Measurements from ENCODE around the gene FRY. TPM values are rescaled to one million over a fixed set of nuclear protein-coding genes. Genes with fewer than 3 reads are reported as not detected.

Gene FRY
- total and polyA plus RNA-seq, 2 of the 13 experiments (the other 11 are each of a cell fraction or from before 2014, with no cell fraction given) = 8.2 to 13.1 TPM

DNA sequence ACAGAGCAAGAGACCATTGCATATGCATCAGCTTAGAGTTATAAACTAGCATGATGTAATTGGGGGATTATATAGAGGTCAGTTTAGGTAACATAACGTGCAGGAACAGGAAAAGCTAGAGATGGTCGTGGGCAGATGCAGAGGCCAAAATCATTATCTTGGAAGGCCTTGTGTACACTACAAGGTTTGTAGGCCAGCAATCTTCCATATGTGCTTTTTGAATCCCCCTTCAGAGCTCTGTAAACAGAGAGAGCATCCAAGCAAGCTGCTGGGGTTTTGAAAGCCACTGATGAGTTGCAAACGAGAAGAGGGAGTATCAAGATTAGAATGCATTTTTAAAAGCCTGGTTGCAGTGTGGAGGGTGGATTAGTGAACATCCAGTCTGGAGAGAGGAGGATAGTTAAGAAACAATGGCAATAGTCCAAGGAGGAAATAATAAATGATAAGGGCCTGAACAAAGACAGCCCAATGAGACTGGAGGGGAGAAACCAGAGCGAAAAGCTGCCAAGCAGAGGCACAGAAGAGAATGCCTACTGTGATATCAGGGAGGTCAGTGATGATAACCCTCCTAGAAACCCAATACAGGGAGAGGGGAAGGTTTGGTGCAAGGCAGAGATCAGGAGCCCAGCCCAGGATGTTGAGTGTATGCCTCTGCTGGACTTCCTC is 174.0 kb downstream of the FRY start:
- WGBS (ENCODE audit: low lambda C conversion rate) = 85% methylated on average over 4 of the region's 4 CpGs
- BruUV-seq (replicated peaks) = no TSS peak
- CTCF ChIA-PET (ENCODE audit: low intra/inter-chr PET ratio, low total read pairs) = no interaction called here

More for the DNA sequence above, 174.0 kb downstream of the FRY start:
- Histone ChIP-seq H3K9me3 (ENCODE audit: low read length) (no peaks in the 10 kb centered on the region), H3K27me3 (ENCODE audit: control insufficient read depth in 1 of 2, insufficient read depth in 2 of 2, low read length in 2 of 2) (no peaks in the 10 kb centered on the region), H3K4me1 (ENCODE audit: insufficient read depth, low read length) (no peaks in the 10 kb centered on the region), H3K27ac (ENCODE audit: extremely low read length, insufficient read depth, low read length) (no peak overlapping the region), H3K4me3 (replicated peaks in 1 of 3; ENCODE audit: insufficient read depth in 1 of 3, low read depth in 2 of 3, low read length in 3 of 3) (no peak overlapping the region), H3K9ac (ENCODE audit: insufficient read depth, low read depth, low read length) (no peak overlapping the region), H3K4me2 (ENCODE audit: low read depth, low read length) (no peak overlapping the region), H3K36me3 (replicated peaks in 1 of 2; ENCODE audit: control insufficient read depth in 1 of 2, insufficient read depth in 2 of 2, low read length in 2 of 2) (peaks cover 6 to 30% of the 10 kb centered on the region in 2 experiments), H3K79me2 (ENCODE audit: insufficient read depth, low read length) (no peaks in the 10 kb centered on the region), H4K20me1 (ENCODE audit: insufficient read depth, low read length) (no peaks in the 10 kb centered on the region), H2AFZ (ENCODE audit: low read length) (no peak overlapping the region)
- DNase-seq (ENCODE audit: low spot score) = no peak
- no peak for TF ChIP-seq ZNF713 (CRISPR knock-in tag; IDR thresholded peaks at IDR 0.05)
- TF ChIP-seq, protein P1, sequence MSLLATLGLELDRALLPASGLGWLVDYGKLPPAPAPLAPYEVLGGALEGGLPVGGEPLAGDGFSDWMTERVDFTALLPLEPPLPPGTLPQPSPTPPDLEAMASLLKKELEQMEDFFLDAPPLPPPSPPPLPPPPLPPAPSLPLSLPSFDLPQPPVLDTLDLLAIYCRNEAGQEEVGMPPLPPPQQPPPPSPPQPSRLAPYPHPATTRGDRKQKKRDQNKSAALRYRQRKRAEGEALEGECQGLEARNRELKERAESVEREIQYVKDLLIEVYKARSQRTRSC (CRISPR knock-in tag; IDR thresholded peaks at IDR 0.05; ENCODE audit: low read depth) = no peak
- no peak for TF ChIP-seq ZNF772 (CRISPR knock-in tag; IDR thresholded peaks at IDR 0.05)
- no peak for TF ChIP-seq ZNF138 (CRISPR knock-in tag; IDR thresholded peaks at IDR 0.05; ENCODE audit: low read depth)
- TF ChIP-seq PCBP2 (optimal IDR thresholded peaks at IDR 0.05; ENCODE audit: low read depth, low read length, poor library complexity, severe bottlenecking) = no peak
- TF ChIP-seq, protein P2, sequence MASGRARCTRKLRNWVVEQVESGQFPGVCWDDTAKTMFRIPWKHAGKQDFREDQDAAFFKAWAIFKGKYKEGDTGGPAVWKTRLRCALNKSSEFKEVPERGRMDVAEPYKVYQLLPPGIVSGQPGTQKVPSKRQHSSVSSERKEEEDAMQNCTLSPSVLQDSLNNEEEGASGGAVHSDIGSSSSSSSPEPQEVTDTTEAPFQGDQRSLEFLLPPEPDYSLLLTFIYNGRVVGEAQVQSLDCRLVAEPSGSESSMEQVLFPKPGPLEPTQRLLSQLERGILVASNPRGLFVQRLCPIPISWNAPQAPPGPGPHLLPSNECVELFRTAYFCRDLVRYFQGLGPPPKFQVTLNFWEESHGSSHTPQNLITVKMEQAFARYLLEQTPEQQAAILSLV (CRISPR knock-in tag; IDR thresholded peaks at IDR 0.05; ENCODE audit: borderline replicate concordance) = no peak
- TF ChIP-seq POGZ (CRISPR knock-in tag; IDR thresholded peaks at IDR 0.05) = no peak
- TF ChIP-seq MAZ (IDR thresholded peaks at IDR 0.05; ENCODE audit: borderline replicate concordance, low read depth, low read length) = no peak
- TF ChIP-seq MAZ (CRISPR knock-in tag; IDR thresholded peaks at IDR 0.05; ENCODE audit: low read depth) = no peak
- no peak for TF ChIP-seq MATR3 (CRISPR knock-in tag; IDR thresholded peaks at IDR 0.05)
- in situ Hi-C loops (cut with HindIII; ENCODE audit: extremely low pct_ligation_motif_present, low pct_unique_long_range_greater_than_20kb) (no loop called here), intact Hi-C loops (cut with micrococcal nuclease; ENCODE audit: unreplicated experiment) (no loop called here)
- POLR2A ChIA-PET = no interaction called here
- ATAC-seq = no peak
- no peak for FAIRE-seq

Data from HepG2 (cell line).